ENCODE results near the gene TMOD1. TPM values are rescaled to one million over a fixed set of nuclear protein-coding genes. Genes with fewer than 3 reads are reported as not detected.

Gene TMOD1
- total and polyA plus RNA-seq, 10 of the 15 experiments (the other 5 are each of a cell fraction or from before 2014, with no cell fraction given): 4.0 to 44.1 (median 15.4) TPM

DNA sequence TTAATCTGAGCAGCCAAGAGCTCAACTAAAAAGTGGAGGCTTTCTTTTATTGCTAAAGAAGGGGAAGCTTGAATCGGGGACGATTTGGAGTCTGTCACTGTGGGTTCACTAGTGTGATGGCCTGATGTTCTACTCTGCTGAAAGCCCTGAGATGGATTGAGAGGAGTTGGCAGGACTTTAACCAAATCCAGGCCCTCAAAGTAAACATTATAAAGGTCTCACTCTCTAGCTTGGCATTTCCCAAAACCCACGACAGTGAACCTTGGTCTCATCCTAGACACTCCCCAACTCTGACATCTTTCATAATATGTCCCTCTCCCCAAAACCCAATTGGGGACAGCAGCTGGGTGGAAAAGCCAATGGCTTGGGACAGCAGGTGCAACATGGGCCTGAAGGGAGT lies 32.7 kb downstream of the TMOD1 start (continued):
- no peak for TF ChIP-seq SPI1 (IDR thresholded peaks at IDR 0.05; ENCODE audit: borderline replicate concordance, insufficient read depth, low read depth, low read length)
- TF ChIP-seq IRF4 (IDR thresholded peaks at IDR 0.05; ENCODE audit: low read depth, low read length): no peak
- no peak for TF ChIP-seq DPF2 (IDR thresholded peaks at IDR 0.05)
- TF ChIP-seq, protein P1, sequence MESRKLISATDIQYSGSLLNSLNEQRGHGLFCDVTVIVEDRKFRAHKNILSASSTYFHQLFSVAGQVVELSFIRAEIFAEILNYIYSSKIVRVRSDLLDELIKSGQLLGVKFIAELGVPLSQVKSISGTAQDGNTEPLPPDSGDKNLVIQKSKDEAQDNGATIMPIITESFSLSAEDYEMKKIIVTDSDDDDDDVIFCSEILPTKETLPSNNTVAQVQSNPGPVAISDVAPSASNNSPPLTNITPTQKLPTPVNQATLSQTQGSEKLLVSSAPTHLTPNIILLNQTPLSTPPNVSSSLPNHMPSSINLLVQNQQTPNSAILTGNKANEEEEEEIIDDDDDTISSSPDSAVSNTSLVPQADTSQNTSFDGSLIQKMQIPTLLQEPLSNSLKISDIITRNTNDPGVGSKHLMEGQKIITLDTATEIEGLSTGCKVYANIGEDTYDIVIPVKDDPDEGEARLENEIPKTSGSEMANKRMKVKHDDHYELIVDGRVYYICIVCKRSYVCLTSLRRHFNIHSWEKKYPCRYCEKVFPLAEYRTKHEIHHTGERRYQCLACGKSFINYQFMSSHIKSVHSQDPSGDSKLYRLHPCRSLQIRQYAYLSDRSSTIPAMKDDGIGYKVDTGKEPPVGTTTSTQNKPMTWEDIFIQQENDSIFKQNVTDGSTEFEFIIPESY (IDR thresholded peaks at IDR 0.05): no peak
- no peak for TF ChIP-seq POLR2A (IDR thresholded peaks at IDR 0.05; ENCODE audit: low read depth, low read length)

DNA sequence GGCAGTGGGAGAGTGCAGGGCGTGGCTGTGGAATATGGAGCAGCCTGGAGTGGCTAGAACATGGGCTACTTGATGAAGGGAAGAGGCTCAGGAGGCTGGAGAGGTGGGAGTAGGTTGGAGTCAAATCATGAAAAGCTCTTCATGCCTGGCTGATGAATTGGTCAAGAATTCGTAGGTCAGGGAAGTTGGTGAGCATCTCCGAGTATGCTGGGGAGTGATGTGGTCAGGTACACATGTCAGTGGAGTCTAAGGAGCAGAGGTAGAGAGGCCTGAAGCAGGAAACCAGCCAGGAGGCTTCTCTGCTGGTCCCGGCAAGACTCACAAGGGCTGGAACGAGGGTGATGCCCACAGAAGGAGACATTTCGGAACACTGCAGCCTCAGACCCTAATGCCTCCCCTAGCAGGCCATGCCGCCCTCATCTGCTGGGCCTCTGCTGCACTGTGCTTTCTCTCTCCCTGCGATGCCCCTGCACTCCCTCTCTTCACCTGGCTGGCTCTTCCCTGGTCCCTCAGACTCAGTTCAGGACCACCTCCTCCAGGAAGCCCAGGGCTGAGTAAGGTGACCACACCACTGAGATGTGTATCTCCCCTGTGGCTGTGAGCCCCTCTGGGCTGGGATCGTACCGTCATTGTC lies 33.6 kb downstream of the TMOD1 start:
- Histone ChIP-seq H2AFZ (ENCODE audit: control insufficient read depth, low read depth, low read length) (no peak overlapping the region), H3K4me3 (no peak overlapping the region), H4K20me1 (ENCODE audit: control insufficient read depth, insufficient read depth) (no peaks in the 10 kb centered on the region), H3K79me2 (ENCODE audit: control insufficient read depth, insufficient read depth, low read length) (no peaks in the 10 kb centered on the region), H3K27me3 (replicated peaks in 1 of 2; ENCODE audit: control insufficient read depth in 2 of 2, insufficient read depth in 2 of 2, low read length in 1 of 2) (no peaks in the 10 kb centered on the region), H3K4me1 (ENCODE audit: control insufficient read depth, insufficient read depth, low read length) (peaks cover 1% of the 10 kb centered on the region; the same call in 1 of the 2 replicates), H3K27ac (ENCODE audit: control insufficient read depth, insufficient read depth) (no peak overlapping the region), H3K9me3 (replicated peaks; ENCODE audit: control insufficient read depth, insufficient read depth, low read length) (peaks cover 1% of the 10 kb centered on the region; the same call in 1 of the 3 replicates), H3K9ac (ENCODE audit: control insufficient read depth, insufficient read depth, low read length) (no peak overlapping the region), H3K4me2 (ENCODE audit: control insufficient read depth, insufficient read depth) (no peak overlapping the region), H3K36me3 (ENCODE audit: control insufficient read depth in 2 of 2, insufficient read depth in 2 of 2, low read length in 1 of 2) (peaks cover 5 to 6% of the 10 kb centered on the region in 2 experiments; a peak in 3 of 4 replicates)
- DNase-seq (ENCODE audit: low read depth, low spot score) (no peak), FAIRE-seq (no peak), ATAC-seq (no peak)
- intact Hi-C loops (cut with micrococcal nuclease; ENCODE audit: unreplicated experiment): no loop called here
- SMC1A ChIA-PET (ENCODE audit: uncharacterized antibody, unreplicated experiment): interaction anchor here (1.3 to 4.4 kb wide), 5 partner anchors 14 to 66 kb away, joined by 3 to 15 read pairs (median 7); no protein-coding TSS in a partner anchor
- BruUV-seq (replicated peaks): no TSS peak
- CTCF ChIA-PET: interaction anchor here (0.7 to 2.4 kb wide), 4 partner anchors 14 to 66 kb away, joined by 3 to 5 read pairs (median 3); partner anchors contain the start of gene TMOD1
- RAD21 ChIA-PET (ENCODE audit: unreplicated experiment): interaction anchor here (1.6 kb wide), 1 partner anchor 66 kb away, joined by 5 read pairs; no protein-coding TSS in a partner anchor
- POLR2A ChIA-PET: interaction anchor here (1.1 kb wide), 1 partner anchor 20 kb away, joined by 3 read pairs; no protein-coding TSS in a partner anchor
- WGBS (ENCODE audit: insufficient coverage, insufficient replicate concordance, low lambda C conversion rate, missing lambda C conversion rate): 54% methylated on average over 10 of the region's 10 CpGs
- in situ Hi-C loops (cut with MboI): no loop called here
- TF ChIP-seq SIX5 (IDR thresholded peaks at IDR 0.05; ENCODE audit: low read depth, low read length, severe bottlenecking) (no peak), RFX5 (IDR thresholded peaks at IDR 0.05; ENCODE audit: low read depth, low read length) (no peak), NFXL1 (IDR thresholded peaks at IDR 0.05; ENCODE audit: borderline replicate concordance) (no peak), SPI1 (IDR thresholded peaks at IDR 0.05; ENCODE audit: borderline replicate concordance, insufficient read depth, low read depth, low read length) (no peak), NRF1 (conservative IDR thresholded peaks at IDR 0.05; ENCODE audit: low read depth, low read length) (no peak), NR2C2 (IDR thresholded peaks at IDR 0.05; ENCODE audit: borderline replicate concordance, control insufficient read depth, insufficient read length, low read depth) (no peak), HDAC2 (IDR thresholded peaks at IDR 0.05) (no peak), POLR2A (IDR thresholded peaks at IDR 0.05; ENCODE audit: low read depth, low read length) (no peak), SMC3 (IDR thresholded peaks at IDR 0.05; ENCODE audit: borderline replicate concordance, low read length) (no peak), SREBF2 (IDR thresholded peaks at IDR 0.05; ENCODE audit: low read length) (no peak), GABPA (IDR thresholded peaks at IDR 0.05; ENCODE audit: low read depth) (no peak), IKZF2 (IDR thresholded peaks at IDR 0.05) (no peak), ASH2L (IDR thresholded peaks at IDR 0.05; ENCODE audit: borderline replicate concordance, low read depth) (no peak), KAT2A (conservative IDR thresholded peaks at IDR 0.05; ENCODE audit: control insufficient read depth, low read depth, low read length) (no peak)
- TF ChIP-seq, protein P2, sequence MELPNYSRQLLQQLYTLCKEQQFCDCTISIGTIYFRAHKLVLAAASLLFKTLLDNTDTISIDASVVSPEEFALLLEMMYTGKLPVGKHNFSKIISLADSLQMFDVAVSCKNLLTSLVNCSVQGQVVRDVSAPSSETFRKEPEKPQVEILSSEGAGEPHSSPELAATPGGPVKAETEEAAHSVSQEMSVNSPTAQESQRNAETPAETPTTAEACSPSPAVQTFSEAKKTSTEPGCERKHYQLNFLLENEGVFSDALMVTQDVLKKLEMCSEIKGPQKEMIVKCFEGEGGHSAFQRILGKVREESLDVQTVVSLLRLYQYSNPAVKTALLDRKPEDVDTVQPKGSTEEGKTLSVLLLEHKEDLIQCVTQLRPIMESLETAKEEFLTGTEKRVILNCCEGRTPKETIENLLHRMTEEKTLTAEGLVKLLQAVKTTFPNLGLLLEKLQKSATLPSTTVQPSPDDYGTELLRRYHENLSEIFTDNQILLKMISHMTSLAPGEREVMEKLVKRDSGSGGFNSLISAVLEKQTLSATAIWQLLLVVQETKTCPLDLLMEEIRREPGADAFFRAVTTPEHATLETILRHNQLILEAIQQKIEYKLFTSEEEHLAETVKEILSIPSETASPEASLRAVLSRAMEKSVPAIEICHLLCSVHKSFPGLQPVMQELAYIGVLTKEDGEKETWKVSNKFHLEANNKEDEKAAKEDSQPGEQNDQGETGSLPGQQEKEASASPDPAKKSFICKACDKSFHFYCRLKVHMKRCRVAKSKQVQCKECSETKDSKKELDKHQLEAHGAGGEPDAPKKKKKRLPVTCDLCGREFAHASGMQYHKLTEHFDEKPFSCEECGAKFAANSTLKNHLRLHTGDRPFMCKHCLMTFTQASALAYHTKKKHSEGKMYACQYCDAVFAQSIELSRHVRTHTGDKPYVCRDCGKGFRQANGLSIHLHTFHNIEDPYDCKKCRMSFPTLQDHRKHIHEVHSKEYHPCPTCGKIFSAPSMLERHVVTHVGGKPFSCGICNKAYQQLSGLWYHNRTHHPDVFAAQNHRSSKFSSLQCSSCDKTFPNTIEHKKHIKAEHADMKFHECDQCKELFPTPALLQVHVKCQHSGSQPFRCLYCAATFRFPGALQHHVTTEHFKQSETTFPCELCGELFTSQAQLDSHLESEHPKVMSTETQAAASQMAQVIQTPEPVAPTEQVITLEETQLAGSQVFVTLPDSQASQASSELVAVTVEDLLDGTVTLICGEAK (IDR thresholded peaks at IDR 0.05; ENCODE audit: borderline replicate concordance): no peak
